Hepatocyte (in vitro differentiated cells): ENCODE results near the gene ANO6.

ENCODE experiments used
- CTCF ChIP-seq: fragments of 200-600 bp; sonication (generic); IDR thresholded peaks from 2 replicates; pipeline ENCODE4 v1.5.1; 2016; ENCODE audit warnings: antibody characterized with exemption, mild to moderate bottlenecking; ENCODE audit not compliant: poor library complexity
- EZH2 ChIP-seq: fragments of 200-600 bp; sonication (generic); IDR thresholded peaks from 2 replicates; pipeline ENCODE4 v1.6.1; 2016; ENCODE audit warnings: antibody characterized with exemption, mild to moderate bottlenecking, borderline replicate concordance
- EZH2phosphoT487 ChIP-seq: fragments of 200-600 bp; sonication (generic); IDR thresholded peaks from one replicate; pipeline ENCODE4 v1.6.1; 2018; ENCODE audit warnings: antibody characterized with exemption, mild to moderate bottlenecking, low read depth, moderate library complexity; ENCODE audit not compliant: unreplicated experiment, severe bottlenecking

DNA sequence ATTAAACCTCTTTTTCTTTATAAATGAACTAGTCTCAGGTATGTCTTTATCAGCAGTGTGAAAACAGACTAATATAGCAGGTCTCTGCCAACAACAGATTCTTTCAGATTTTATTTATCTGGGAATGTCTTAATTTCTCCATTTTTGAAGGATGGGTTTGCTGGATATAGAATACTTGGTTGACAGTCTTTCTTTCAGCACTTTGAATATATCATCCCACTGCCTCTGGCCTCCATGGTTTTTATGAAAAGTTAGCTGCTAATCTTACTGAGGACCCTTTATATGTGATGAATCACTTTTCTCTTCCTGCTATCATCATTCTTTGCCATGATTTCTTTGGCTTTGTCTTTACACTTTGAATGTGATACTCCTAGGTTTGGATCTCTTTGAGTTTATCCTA is 148.0 kb downstream of the ANO6 start:
- no peak for TF ChIP-seq CTCF
- TF ChIP-seq EZH2 = no peak
- TF ChIP-seq EZH2phosphoT487 = no peak
